ENCODE results near the gene SH3TC1. TPM values are rescaled to one million over a fixed set of nuclear protein-coding genes. Genes with fewer than 3 reads are reported as not detected.

The SH3TC1 gene
- polyA plus RNA-seq, 2 of the 4 experiments (the other 2 are of a cell fraction): 2.8 to 7.4 TPM

- Histone ChIP-seq H3K27ac (no peak overlapping the region), H3K9me3 (no peaks in the 10 kb centered on the region), H3K4me1 (no peaks in the 10 kb centered on the region), H3K4me3 (no peak overlapping the region), H3K4me2 (no peak overlapping the region)
- FAIRE-seq (no peak), DNase-seq (ENCODE audit: low read depth in 1 of 2, low spot score in 1 of 2) (no peak), ATAC-seq (no peak)
- ChIA-PET POLR2A (no interaction called here), CTCF (interaction anchor here (0.8 to 1.3 kb wide), 3 partner anchors 13 to 48 kb away, joined by 3 to 8 read pairs (median 4); no protein-coding TSS in a partner anchor)
- WGBS (ENCODE audit: missing lambda C conversion rate): 82% methylated on average over 8 of the region's 8 CpGs
- TF ChIP-seq HOXB5 (CRISPR knock-in tag; IDR thresholded peaks at IDR 0.05): no peak
- TF ChIP-seq ELK1 (IDR thresholded peaks at IDR 0.05; ENCODE audit: low read depth, low read length): no peak
- TF ChIP-seq CBX8 (IDR thresholded peaks at IDR 0.05): no peak
- no peak for TF ChIP-seq FOSL2 (IDR thresholded peaks at IDR 0.05)
- no peak for TF ChIP-seq FOSL2 (CRISPR knock-in tag; IDR thresholded peaks at IDR 0.05)
- no peak for TF ChIP-seq POLR2A (IDR thresholded peaks at IDR 0.05; ENCODE audit: low read length)
Measured at GRCh38 chr4:8290701-8290970, 91.5 kb downstream of the SH3TC1 start.

Other genes starting within 250 kb of the SH3TC1 start
- 0.21 and 0.37 TPM in 2 replicates for gene ABLIM2, start 40.5 kb upstream of the SH3TC1 start, polyA plus RNA-seq (2011; rRNA removed)
- gene ABLIM2, start 40.5 kb upstream of the SH3TC1 start, polyA plus RNA-seq (2017; fragmentation: RNase III; extraction: RNeasy Plus Mini Kit Qiagen cat#74134 plus additional on column Dnase treatment): 0.31 to 0.40 TPM (median 0.32 TPM) in 3 replicates
- 7.4 and 9.2 TPM in 2 replicates for gene HTRA3, start 70.5 kb downstream of the SH3TC1 start, polyA plus RNA-seq (2011; rRNA removed)
- gene HTRA3, start 70.5 kb downstream of the SH3TC1 start, polyA plus RNA-seq (2017; fragmentation: RNase III; extraction: RNeasy Plus Mini Kit Qiagen cat#74134 plus additional on column Dnase treatment): 4.6 to 8.0 TPM (median 4.9 TPM) in 3 replicates
- gene ACOX3, start 241.4 kb downstream of the SH3TC1 start, polyA plus RNA-seq (2011; rRNA removed): 4.9 and 5.1 TPM in 2 replicates
- 8.2 to 8.7 TPM (median 8.2 TPM) in 3 replicates for gene ACOX3, start 241.4 kb downstream of the SH3TC1 start, polyA plus RNA-seq (2017; fragmentation: RNase III; extraction: RNeasy Plus Mini Kit Qiagen cat#74134 plus additional on column Dnase treatment)
- 6.0 and 7.0 TPM in 2 replicates for gene TRMT44, start 241.5 kb downstream of the SH3TC1 start, polyA plus RNA-seq (2011; rRNA removed)
- 4.9 to 5.0 TPM (median 5.0 TPM) in 3 replicates for gene TRMT44, start 241.5 kb downstream of the SH3TC1 start, polyA plus RNA-seq (2017; fragmentation: RNase III; extraction: RNeasy Plus Mini Kit Qiagen cat#74134 plus additional on column Dnase treatment)